Tibial artery (tissue), 4 donors: ENCODE measurements around the gene STK35.
"Not testable (repeated sequence)": the region's sequence is repeated elsewhere in the genome, so short reads cannot be mapped to it uniquely, and the experiment has no call there.

Source experiments
- DNase-seq, 2 donors: peaks; one replicate each; pipeline ENCODE4 v3.0.0-alpha.2; 2019
- H3K27ac ChIP-seq, 2 donors: fragments of 200-600 bp; sonication (generic) in 1 of 2; 1 replicate in 1 of 2; 2 replicates in 1 of 2; pipeline ENCODE4 v1.5.1; 2018 to 2019; ENCODE audit warnings: mild to moderate bottlenecking in 1 of 2
- H3K27me3 ChIP-seq, 2 donors: fragments of 200-600 bp; sonication (generic) in 1 of 2; one replicate each; pipeline versions ENCODE4 v1.5.1 to v1.6.0; 2016 to 2019
- H3K36me3 ChIP-seq, 3 donors: fragments of 200-600 bp; sonication (generic) in 2 of 3; one replicate each; pipeline ENCODE4 v1.5.1; 2016 to 2019; ENCODE audit warnings: mild to moderate bottlenecking in 2 of 3
- H3K4me1 ChIP-seq, 4 donors: fragments of 200-600 bp; sonication (generic) in 2 of 4; 1 replicate in 3 of 4; 2 replicates in 1 of 4; pipeline ENCODE4 v1.5.1; 2016 to 2019
- H3K4me3 ChIP-seq, 2 donors: fragments of 200-600 bp; sonication (generic) in 1 of 2; 1 replicate in 1 of 2; 2 replicates in 1 of 2; pipeline ENCODE4 v1.5.1; 2018 to 2019; ENCODE audit warnings: mild to moderate bottlenecking in 2 of 2
- H3K9me3 ChIP-seq, 3 donors: fragments of 200-600 bp; sonication (generic) in 1 of 3; one replicate each; pipeline ENCODE4 v1.5.1; 2016 to 2019
- CTCF ChIP-seq, 2 experiments: fragments of 200-600 bp in 1 of 2; fragments of 450-650 bp in 1 of 2; IDR thresholded peaks; one replicate each; pipeline ENCODE4 v1.5.1; 2017 to 2019; ENCODE audit warnings: antibody characterized with exemption in 2 of 2, mild to moderate bottlenecking in 1 of 2, moderate library complexity in 1 of 2
- intact Hi-C: fragments of 100-400 bp; cut with DNase I; formaldehyde crosslinking; loops from one replicate; pipeline ENCODE4 v1.15.0; 2023; ENCODE audit warnings: low total_unique reads

Gene STK35

DNA sequence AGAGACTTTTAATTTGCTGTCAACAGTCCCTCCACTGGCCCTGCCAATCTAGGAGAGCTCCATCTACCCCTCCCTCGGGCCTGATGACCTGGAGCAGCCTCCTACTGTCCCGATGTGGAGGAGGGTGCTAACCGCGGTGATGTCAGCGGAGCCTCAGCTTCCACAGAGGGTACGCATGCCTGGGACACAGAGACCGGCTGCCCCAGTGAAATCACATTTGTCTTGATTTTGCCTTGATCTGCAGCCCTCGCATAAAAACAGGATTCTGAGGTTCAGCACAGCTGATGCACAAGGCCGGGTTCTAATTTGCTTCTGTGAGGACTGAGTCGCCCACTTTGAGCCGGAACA is 77.6 kb downstream of the STK35 start:
- intact Hi-C loops = no loop called here
- no peaks in the 10 kb centered on the region for H3K4me1 ChIP-seq
- H3K27me3 ChIP-seq = peaks cover 0 to 15% of the 10 kb centered on the region in 2 donors
- no peak for TF ChIP-seq CTCF (IDR thresholded peaks at IDR 0.05)
- H3K27ac ChIP-seq = no peak overlapping the region
- no peaks in the 10 kb centered on the region for H3K9me3 ChIP-seq
- peak in 1 of 2 donors; percentile 34 for DNase-seq
- no peak overlapping the region for H3K4me3 ChIP-seq
- no peaks in the 10 kb centered on the region for H3K36me3 ChIP-seq

DNA sequence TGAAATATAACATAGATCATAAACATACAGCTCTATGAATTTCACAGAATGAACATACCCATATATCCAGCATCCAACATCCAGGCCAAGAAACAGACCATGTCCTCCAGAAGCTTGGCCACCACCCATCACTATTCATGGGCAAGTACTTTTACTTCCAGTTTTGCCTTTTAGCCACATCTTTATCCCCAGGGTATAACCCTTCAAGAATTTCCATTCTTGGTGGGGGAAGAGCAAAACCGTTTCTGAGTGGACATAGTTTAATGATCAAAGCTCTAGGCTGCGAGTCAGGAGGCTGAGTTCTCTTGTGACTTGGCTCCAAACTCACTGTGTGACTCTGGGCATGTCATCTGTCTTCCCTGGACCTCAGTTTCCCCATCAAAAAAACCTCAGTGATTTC is 78.3 kb downstream of the STK35 start:
- H3K27me3 ChIP-seq = peaks cover 0 to 13% of the 10 kb centered on the region in 2 donors
- intact Hi-C loops = no loop called here
- no peaks in the 10 kb centered on the region for H3K36me3 ChIP-seq
- H3K27ac ChIP-seq = no peak overlapping the region
- H3K4me1 ChIP-seq = no peaks in the 10 kb centered on the region
- no peak for TF ChIP-seq CTCF (IDR thresholded peaks at IDR 0.05)
- no peak for DNase-seq
- no peaks in the 10 kb centered on the region for H3K9me3 ChIP-seq
- H3K4me3 ChIP-seq = no peak overlapping the region

DNA sequence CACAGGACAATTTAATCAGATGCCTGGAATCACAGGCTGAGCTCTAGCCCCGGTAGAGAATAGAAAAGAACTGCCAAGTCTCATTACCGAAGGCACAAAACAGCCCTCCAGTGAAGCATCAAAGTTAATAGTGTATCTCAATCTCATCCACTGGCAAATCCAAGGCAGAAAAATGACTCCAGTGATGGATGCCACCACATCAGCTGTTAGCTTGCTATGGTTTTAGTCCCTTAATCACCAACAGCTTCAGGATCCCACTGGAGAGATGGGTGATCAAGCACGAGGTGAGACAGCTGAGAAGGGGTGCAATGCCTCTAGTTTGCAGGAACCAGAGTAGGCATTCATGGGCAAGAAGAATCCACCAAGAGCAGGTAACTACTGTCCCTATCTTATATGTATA is 81.8 kb downstream of the STK35 start:
- no peaks in the 10 kb centered on the region for H3K4me1 ChIP-seq
- DNase-seq = no peak
- H3K36me3 ChIP-seq = no peaks in the 10 kb centered on the region
- H3K27me3 ChIP-seq = no peaks in the 10 kb centered on the region
- no peaks in the 10 kb centered on the region for H3K9me3 ChIP-seq
- no peak overlapping the region for H3K4me3 ChIP-seq
- intact Hi-C loops = no loop called here
- no peak overlapping the region for H3K27ac ChIP-seq
- TF ChIP-seq CTCF (IDR thresholded peaks at IDR 0.05) = no peak

GRCh38 chr20:2184933-2185332 is 83.3 kb downstream of the STK35 start:
- DNase-seq, H3K4me3 ChIP-seq, H3K4me1 ChIP-seq, H3K27me3 ChIP-seq, H3K27ac ChIP-seq, intact Hi-C loops, H3K36me3 ChIP-seq, H3K9me3 ChIP-seq: not testable (repeated sequence)

- intact Hi-C loops = no loop called here
- H3K27me3 ChIP-seq = peaks cover 0 to 19% of the 10 kb centered on the region in 2 donors
- no peak for TF ChIP-seq CTCF (IDR thresholded peaks at IDR 0.05)
- no peak overlapping the region for H3K4me3 ChIP-seq
- DNase-seq = no peak
- no peak overlapping the region for H3K27ac ChIP-seq
- no peaks in the 10 kb centered on the region for H3K9me3 ChIP-seq
- no peaks in the 10 kb centered on the region for H3K36me3 ChIP-seq
- no peaks in the 10 kb centered on the region for H3K4me1 ChIP-seq
Observed at GRCh38 chr20:2195614-2196013, 94.0 kb downstream of the STK35 start.

GRCh38 chr20:2197166-2197565 is 95.5 kb downstream of the STK35 start:
- DNase-seq = no peak
- peaks cover 0 to 19% of the 10 kb centered on the region in 2 donors for H3K27me3 ChIP-seq
- no peak overlapping the region for H3K27ac ChIP-seq
- intact Hi-C loops = no loop called here
- no peak for TF ChIP-seq CTCF (IDR thresholded peaks at IDR 0.05)
- no peaks in the 10 kb centered on the region for H3K36me3 ChIP-seq
- H3K4me1 ChIP-seq = no peaks in the 10 kb centered on the region
- H3K9me3 ChIP-seq = no peaks in the 10 kb centered on the region
- H3K4me3 ChIP-seq = no peak overlapping the region
